ENCODE data around the gene BTBD17. TPM values are rescaled to one million over a fixed set of nuclear protein-coding genes. Genes with fewer than 3 reads are reported as not detected.

The BTBD17 gene
- total and polyA plus RNA-seq, 2 of the 8 experiments (the other 6 are each of a cell fraction or from before 2014, with no cell fraction given) = 7.0 to 14.8 TPM

DNA sequence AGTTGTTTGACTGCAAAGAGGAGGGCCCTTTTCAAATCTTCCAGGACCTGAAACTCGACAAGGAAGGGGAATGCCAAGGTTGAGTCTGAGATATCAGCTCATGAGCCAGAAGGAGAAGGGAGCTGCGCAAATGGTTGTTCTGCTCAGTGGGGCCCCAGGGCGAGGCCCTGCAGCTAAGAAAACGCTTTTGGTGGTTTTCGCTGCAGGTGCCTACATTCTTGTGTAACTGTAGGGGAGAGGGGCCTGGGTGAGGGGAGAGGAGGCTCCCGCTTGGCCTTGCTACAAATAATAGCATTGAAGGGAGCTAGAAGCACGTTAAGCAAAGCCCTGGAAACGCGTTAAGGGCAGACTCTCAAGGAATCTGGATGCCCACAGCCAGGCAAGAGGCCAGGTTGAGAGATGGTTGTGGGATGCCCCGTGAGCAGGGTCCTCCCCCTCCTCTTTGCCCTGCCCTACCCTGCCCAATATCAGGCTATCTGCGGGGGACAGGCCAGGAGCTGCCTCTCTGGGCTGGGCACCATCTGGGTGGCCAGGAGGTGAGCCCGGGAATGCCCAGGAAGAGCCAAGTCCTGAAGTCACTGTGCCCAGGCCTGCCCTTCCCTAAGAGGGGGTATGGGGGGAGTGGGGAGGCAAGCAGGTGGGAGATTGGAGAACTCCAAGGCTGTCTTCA lies 27.6 kb upstream of the BTBD17 start:
- Histone ChIP-seq H3K27me3 (replicated peaks in 1 of 4; ENCODE audit: control insufficient read depth in 3 of 4, extremely low read depth in 1 of 4, insufficient read depth in 3 of 4, low read length in 3 of 4) (no peaks in the 10 kb centered on the region; a peak in 1 of 7 replicates), H4K20me1 (replicated peaks in 1 of 2; ENCODE audit: control insufficient read depth in 1 of 2, insufficient read depth in 2 of 2, low read length in 2 of 2) (no peaks in the 10 kb centered on the region), H3K9me3 (ENCODE audit: insufficient read depth in 2 of 2, low read depth in 1 of 2, low read length in 1 of 2) (no peaks in the 10 kb centered on the region), H3K79me2 (ENCODE audit: control insufficient read depth in 1 of 2, insufficient read depth in 2 of 2, low read length in 2 of 2) (no peaks in the 10 kb centered on the region), H4K8ac (ENCODE audit: extremely low read depth, insufficient read depth, low read length) (no peak overlapping the region), H2AK5ac (ENCODE audit: low read depth, low read length) (peak overlapping the region; percentile 39; the same call in 1 of the 2 replicates), H2BK20ac (ENCODE audit: low read length) (no peak overlapping the region), H3K4me1 (replicated peaks in 1 of 4; ENCODE audit: control insufficient read depth in 3 of 4, insufficient read depth in 4 of 4, low read length in 3 of 4) (peaks cover 5 to 20% (median 12%) of the 10 kb centered on the region in 4 experiments), H3K79me1 (ENCODE audit: low read depth, low read length) (no peaks in the 10 kb centered on the region), H3K4me2 (ENCODE audit: insufficient read depth in 1 of 2, low read depth in 2 of 2, low read length in 2 of 2) (peak overlapping the region in 1 of 2 experiments; percentile 30; a peak in 1 of 4 replicates), H3K18ac (ENCODE audit: extremely low read depth, low read length) (no peak overlapping the region), H2BK12ac (ENCODE audit: low read depth, low read length) (peak overlapping the region; percentile 50; the same call in 1 of the 2 replicates), H3K9ac (replicated peaks in 1 of 4; ENCODE audit: extremely low read depth in 1 of 4, low read depth in 3 of 4, low read length in 3 of 4) (no peak overlapping the region), H3K27ac (ENCODE audit: low read depth, low read length) (no peak overlapping the region), H4K91ac (replicated peaks; ENCODE audit: insufficient read length, low read length) (no peak overlapping the region), H2AFZ (ENCODE audit: low read length) (peak overlapping the region; percentile 72; the same call in 1 of the 2 replicates), H3K56ac (replicated peaks; ENCODE audit: insufficient read length, low read depth, low read length) (no peak overlapping the region), H3K4me3 (ENCODE audit: extremely low read depth in 1 of 4, insufficient read depth in 2 of 4, low read depth in 3 of 4, low read length in 4 of 4) (no peak overlapping the region), H3K23me2 (ENCODE audit: low read depth, low read length) (no peaks in the 10 kb centered on the region), H2BK120ac (replicated peaks; ENCODE audit: low read depth, low read length) (no peak overlapping the region), H2BK15ac (ENCODE audit: low read length) (0 out of 2 replicates have a peak overlapping the region, but pooled peaks have one; percentile 46), H3K4ac (replicated peaks; ENCODE audit: insufficient read length, low read depth, low read length) (no peak overlapping the region), H4K5ac (ENCODE audit: insufficient read length, low read depth, low read length) (no peak overlapping the region), H3K23ac (ENCODE audit: insufficient read length) (no peak overlapping the region), H3K36me3 (ENCODE audit: control insufficient read depth in 2 of 4, insufficient read depth in 4 of 4, low read length in 3 of 4) (no peaks in the 10 kb centered on the region), H3K14ac (ENCODE audit: insufficient read length) (no peak overlapping the region), H2BK5ac (ENCODE audit: low read depth, low read length) (no peak overlapping the region)
- TF ChIP-seq TAF1 (IDR thresholded peaks at IDR 0.05; ENCODE audit: low read depth, low read length) = no peak
- TF ChIP-seq KDM1A (IDR thresholded peaks at IDR 0.05; ENCODE audit: borderline replicate concordance, low read length) = no peak
- TF ChIP-seq GTF2F1 (IDR thresholded peaks at IDR 0.05; ENCODE audit: borderline replicate concordance, low read depth, low read length) = no peak
- no peak for TF ChIP-seq TBP (IDR thresholded peaks at IDR 0.05; ENCODE audit: low read depth, low read length)
- TF ChIP-seq ASH2L (IDR thresholded peaks at IDR 0.05; ENCODE audit: low read length) = no peak
- TF ChIP-seq CEBPB (IDR thresholded peaks at IDR 0.05; ENCODE audit: low read depth, low read length) = no peak
- no peak for TF ChIP-seq CREB1 (IDR thresholded peaks at IDR 0.05)
- TF ChIP-seq SP1 (IDR thresholded peaks at IDR 0.05; ENCODE audit: low read depth, low read length) = no peak
- no peak for TF ChIP-seq KDM5A (IDR thresholded peaks at IDR 0.05; ENCODE audit: low read length)
- TF ChIP-seq, protein P1, sequence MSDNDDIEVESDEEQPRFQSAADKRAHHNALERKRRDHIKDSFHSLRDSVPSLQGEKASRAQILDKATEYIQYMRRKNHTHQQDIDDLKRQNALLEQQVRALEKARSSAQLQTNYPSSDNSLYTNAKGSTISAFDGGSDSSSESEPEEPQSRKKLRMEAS (IDR thresholded peaks at IDR 0.05) = no peak
- TF ChIP-seq YY1 (IDR thresholded peaks at IDR 0.05; ENCODE audit: low read depth, low read length) = no peak
- no peak for TF ChIP-seq BRCA1 (IDR thresholded peaks at IDR 0.05; ENCODE audit: low read depth, low read length)
- no peak for TF ChIP-seq EGR1 (IDR thresholded peaks at IDR 0.05; ENCODE audit: borderline replicate concordance, low read depth, low read length)
- no peak for TF ChIP-seq ZNF274 (IDR thresholded peaks at IDR 0.05; ENCODE audit: borderline replicate concordance, extremely low read depth, low read length)
- FAIRE-seq = no peak
- ChIA-PET CTCF (ENCODE audit: partially characterized antibody) (interaction anchor here (0.6 to 2.6 kb wide), 14 partner anchors 10 to 184 kb away, joined by 3 to 13 read pairs (median 4); partner anchors contain the start of gene GPR142), POLR2A (ENCODE audit: partially characterized antibody) (no interaction called here)
- no peak for DNase-seq (ENCODE audit: low read depth in 1 of 2, low spot score in 2 of 2)
- WGBS, 2 experiments (ENCODE audit: extremely low coverage in 1 of 2, insufficient coverage in 1 of 2, insufficient read length in 1 of 2, insufficient replicate concordance in 2 of 2, low coverage in 1 of 2, low lambda C conversion rate in 2 of 2, missing lambda C conversion rate in 1 of 2) = 69% methylated on average over 12 of the region's 12 CpGs; no CpG with 5 or more reads in 1 of the 2 experiments
